Caco-2 (cell line): Measurements from ENCODE around the gene TSPAN5. TPM values are rescaled to one million over a fixed set of nuclear protein-coding genes. Genes with fewer than 3 reads are reported as not detected.

Experiments
- BruUV-seq: library from RNA; stranded (reverse); fragments of 400-500 nt; replicated peaks from 2 replicates; lab custom pipeline; 2021; lab: Mats Ljungman, UMichigan
- CTCF ChIA-PET: fragments of 300-600 bp; sonication (Branson Sonifier 250); formaldehyde crosslinking; loops from one replicate; lab custom pipeline; 2022; ENCODE audit warnings: antibody characterized with exemption; lab: Charles Lee
- POLR2A ChIA-PET: fragments of 300-600 bp; sonication (Branson Sonifier 250); formaldehyde crosslinking; loops from one replicate; lab custom pipeline; 2022; ENCODE audit warnings: antibody characterized with exemption; lab: Charles Lee
- DNase-seq, 2 experiments: peaks; one replicate each; pipeline versions ENCODE4 v3.0.0 to v3.0.0-alpha.2; 2020 to 2022
- H3K27me3 ChIP-seq: replicated peaks from 2 replicates; pipeline ENCODE4 v1.6.0; 2011; ENCODE audit warnings: low read length; ENCODE audit not compliant: control insufficient read depth, insufficient read depth
- H3K36me3 ChIP-seq: 2 replicates; pipeline ENCODE4 v1.5.1; 2011; ENCODE audit warnings: low read length; ENCODE audit not compliant: control insufficient read depth, insufficient read depth
- H3K4me1 ChIP-seq: fragments of 250-450 bp; sonication (Bioruptor Pico); 2 replicates; pipeline ENCODE4 v1.5.1; 2020; ENCODE audit warnings: mild to moderate bottlenecking
- H3K4me3 ChIP-seq: 2 replicates; pipeline ENCODE4 v1.5.1; 2011; ENCODE audit warnings: low read depth, mild to moderate bottlenecking, control low read depth, low read length
- H3K9me3 ChIP-seq: fragments of 250-450 bp; sonication (Bioruptor Pico); 2 replicates; pipeline ENCODE4 v1.5.1; 2020; ENCODE audit warnings: mild to moderate bottlenecking, moderate library complexity
- H3K27ac Mint-ChIP-seq: one replicate; pipeline ENCODE4 v1.8.0; 2022; ENCODE audit warnings: mixed read lengths; ENCODE audit not compliant: unreplicated experiment
- H3K27me3 Mint-ChIP-seq: one replicate; pipeline ENCODE4 v1.8.0; 2022; ENCODE audit warnings: mixed read lengths; ENCODE audit not compliant: insufficient read depth, unreplicated experiment
- H3K36me3 Mint-ChIP-seq: one replicate; pipeline ENCODE4 v1.8.0; 2022; ENCODE audit warnings: mild to moderate bottlenecking, mixed read lengths; ENCODE audit not compliant: insufficient read depth, unreplicated experiment
- H3K4me1 Mint-ChIP-seq: one replicate; pipeline ENCODE4 v1.8.0; 2022; ENCODE audit warnings: low read depth, mixed read lengths; ENCODE audit not compliant: unreplicated experiment
- H3K4me3 Mint-ChIP-seq: one replicate; pipeline ENCODE4 v1.8.0; 2022; ENCODE audit warnings: mild to moderate bottlenecking, moderate library complexity, mixed read lengths; ENCODE audit not compliant: unreplicated experiment
- H3K9me3 Mint-ChIP-seq: one replicate; pipeline ENCODE4 v1.8.0; 2022; ENCODE audit warnings: mixed read lengths; ENCODE audit not compliant: unreplicated experiment
- intact Hi-C: fragments of 100-400 bp; cut with micrococcal nuclease; formaldehyde crosslinking; loops from one replicate; pipeline ENCODE4 v1.10.0; 2022; ENCODE audit not compliant: unreplicated experiment
- total RNA-seq: library from RNA; stranded (reverse); gene quantifications from 2 replicates; pipeline ENCODE4 v1.2.3, GENCODE V29; 2022
- TF ChIP-seq, protein P1 (sequence below), 2 experiments: fragments of 200-600 bp in 1 of 2; IDR thresholded peaks; 1 replicate in 1 of 2; 2 replicates in 1 of 2; pipeline versions ENCODE4 v1.5.1 to v1.8.0; 2011 to 2022; ENCODE audit warnings: antibody characterized with exemption in 1 of 2, control low read depth in 1 of 2, inconsistent platforms in 1 of 2, low read depth in 1 of 2, low read length in 1 of 2, mild to moderate bottlenecking in 1 of 2, moderate library complexity in 1 of 2; ENCODE audit not compliant: insufficient read depth in 1 of 2, severe bottlenecking in 1 of 2, unreplicated experiment in 1 of 2

TSPAN5 gene
- total RNA-seq, 1 experiment from 2014 or later: 24.1 TPM

DNA sequence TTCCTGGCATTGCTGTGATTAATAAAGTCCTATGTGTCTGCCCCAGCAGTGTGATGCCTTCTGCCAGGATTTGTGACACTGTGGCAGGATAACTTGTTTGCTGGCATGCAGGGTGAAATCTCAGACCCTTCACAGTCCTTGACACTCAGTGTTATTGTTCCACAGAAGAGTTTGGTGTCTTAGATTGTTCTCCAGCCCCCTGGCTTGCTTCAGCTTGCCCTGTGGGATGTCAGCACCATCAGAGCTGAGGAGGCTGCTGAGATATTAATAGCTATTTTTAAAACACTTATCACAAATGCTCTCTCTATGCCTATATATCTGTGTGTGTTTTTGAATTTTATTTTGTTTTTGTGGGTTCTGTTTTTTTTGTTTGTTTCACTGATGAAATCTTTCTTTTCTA, 136.9 kb downstream of the TSPAN5 start:
- Histone ChIP-seq H3K36me3 (no peaks in the 10 kb centered on the region), H3K4me1 (0 out of 2 replicates have a peak, but pooled peaks cover 8% of the 10 kb centered on the region), H3K4me3 (no peak overlapping the region), H3K27me3 (no peaks in the 10 kb centered on the region), H3K9me3 (no peaks in the 10 kb centered on the region)
- Mint-ChIP-seq H3K4me1 (peaks cover 7% of the 10 kb centered on the region), H3K27me3 (no peaks in the 10 kb centered on the region), H3K9me3 (no peaks in the 10 kb centered on the region), H3K4me3 (no peak overlapping the region), H3K36me3 (no peaks in the 10 kb centered on the region), H3K27ac (no peak overlapping the region)
- ChIA-PET CTCF (no interaction called here), POLR2A (no interaction called here)
- DNase-seq: no peak
- BruUV-seq: no TSS peak
- TF ChIP-seq, protein P1, sequence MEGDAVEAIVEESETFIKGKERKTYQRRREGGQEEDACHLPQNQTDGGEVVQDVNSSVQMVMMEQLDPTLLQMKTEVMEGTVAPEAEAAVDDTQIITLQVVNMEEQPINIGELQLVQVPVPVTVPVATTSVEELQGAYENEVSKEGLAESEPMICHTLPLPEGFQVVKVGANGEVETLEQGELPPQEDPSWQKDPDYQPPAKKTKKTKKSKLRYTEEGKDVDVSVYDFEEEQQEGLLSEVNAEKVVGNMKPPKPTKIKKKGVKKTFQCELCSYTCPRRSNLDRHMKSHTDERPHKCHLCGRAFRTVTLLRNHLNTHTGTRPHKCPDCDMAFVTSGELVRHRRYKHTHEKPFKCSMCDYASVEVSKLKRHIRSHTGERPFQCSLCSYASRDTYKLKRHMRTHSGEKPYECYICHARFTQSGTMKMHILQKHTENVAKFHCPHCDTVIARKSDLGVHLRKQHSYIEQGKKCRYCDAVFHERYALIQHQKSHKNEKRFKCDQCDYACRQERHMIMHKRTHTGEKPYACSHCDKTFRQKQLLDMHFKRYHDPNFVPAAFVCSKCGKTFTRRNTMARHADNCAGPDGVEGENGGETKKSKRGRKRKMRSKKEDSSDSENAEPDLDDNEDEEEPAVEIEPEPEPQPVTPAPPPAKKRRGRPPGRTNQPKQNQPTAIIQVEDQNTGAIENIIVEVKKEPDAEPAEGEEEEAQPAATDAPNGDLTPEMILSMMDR (IDR thresholded peaks at IDR 0.05; ENCODE audit: insufficient read depth in 1 of 2, low read depth in 1 of 2, low read length in 1 of 2, severe bottlenecking in 1 of 2, unreplicated experiment in 1 of 2): no peak
- intact Hi-C loops: no loop called here

DNA sequence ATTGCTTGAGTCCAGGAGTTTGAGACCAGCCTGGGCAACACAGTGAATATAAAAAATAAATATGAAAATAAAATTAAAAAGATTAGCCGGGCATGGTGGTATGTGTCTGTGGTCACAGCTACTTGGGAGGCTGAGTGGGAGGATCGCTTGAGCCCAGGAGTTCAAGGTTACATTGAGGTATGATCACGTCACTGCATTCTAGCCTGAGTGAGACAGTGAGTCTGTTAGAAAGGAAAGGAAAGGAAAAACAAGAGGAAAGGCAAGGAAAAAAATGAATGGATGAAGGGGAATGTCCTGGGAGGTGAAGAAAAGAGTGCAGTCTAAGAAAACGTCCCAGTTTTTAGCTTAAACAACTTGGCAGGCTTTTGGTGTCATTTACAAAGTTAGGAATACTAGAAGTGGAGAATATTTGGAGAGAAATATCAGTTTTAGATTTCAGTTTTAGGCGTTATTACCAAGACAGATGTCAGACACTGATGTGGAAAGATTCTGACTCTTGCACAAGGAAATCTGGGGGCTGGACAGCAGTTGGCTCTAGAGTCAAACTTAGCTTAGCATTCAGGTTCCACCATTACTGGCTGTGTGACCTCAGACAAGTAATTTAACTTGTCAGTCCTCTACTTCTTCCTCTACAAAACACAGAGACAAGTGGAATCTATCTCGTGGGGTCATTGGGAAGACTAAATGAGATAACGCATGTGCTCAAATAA, 139.0 kb downstream of the TSPAN5 start:
- no peaks in the 10 kb centered on the region for H3K36me3 Mint-ChIP-seq
- no peaks in the 10 kb centered on the region for H3K9me3 Mint-ChIP-seq
- no peaks in the 10 kb centered on the region for H3K4me1 ChIP-seq
- no peak overlapping the region for H3K27ac Mint-ChIP-seq
- intact Hi-C loops: no loop called here
- no peaks in the 10 kb centered on the region for H3K27me3 ChIP-seq
- H3K4me1 Mint-ChIP-seq: peaks cover 26% of the 10 kb centered on the region
- H3K4me3 Mint-ChIP-seq: no peak overlapping the region
- ChIA-PET CTCF (no interaction called here), POLR2A (no interaction called here)
- H3K9me3 ChIP-seq: no peaks in the 10 kb centered on the region
- no peaks in the 10 kb centered on the region for H3K36me3 ChIP-seq
- H3K4me3 ChIP-seq: no peak overlapping the region
- TF ChIP-seq, protein P1 (IDR thresholded peaks at IDR 0.05; ENCODE audit: insufficient read depth in 1 of 2, low read depth in 1 of 2, low read length in 1 of 2, severe bottlenecking in 1 of 2, unreplicated experiment in 1 of 2): no peak
- DNase-seq: no peak
- no TSS peak for BruUV-seq
- no peaks in the 10 kb centered on the region for H3K27me3 Mint-ChIP-seq

DNA sequence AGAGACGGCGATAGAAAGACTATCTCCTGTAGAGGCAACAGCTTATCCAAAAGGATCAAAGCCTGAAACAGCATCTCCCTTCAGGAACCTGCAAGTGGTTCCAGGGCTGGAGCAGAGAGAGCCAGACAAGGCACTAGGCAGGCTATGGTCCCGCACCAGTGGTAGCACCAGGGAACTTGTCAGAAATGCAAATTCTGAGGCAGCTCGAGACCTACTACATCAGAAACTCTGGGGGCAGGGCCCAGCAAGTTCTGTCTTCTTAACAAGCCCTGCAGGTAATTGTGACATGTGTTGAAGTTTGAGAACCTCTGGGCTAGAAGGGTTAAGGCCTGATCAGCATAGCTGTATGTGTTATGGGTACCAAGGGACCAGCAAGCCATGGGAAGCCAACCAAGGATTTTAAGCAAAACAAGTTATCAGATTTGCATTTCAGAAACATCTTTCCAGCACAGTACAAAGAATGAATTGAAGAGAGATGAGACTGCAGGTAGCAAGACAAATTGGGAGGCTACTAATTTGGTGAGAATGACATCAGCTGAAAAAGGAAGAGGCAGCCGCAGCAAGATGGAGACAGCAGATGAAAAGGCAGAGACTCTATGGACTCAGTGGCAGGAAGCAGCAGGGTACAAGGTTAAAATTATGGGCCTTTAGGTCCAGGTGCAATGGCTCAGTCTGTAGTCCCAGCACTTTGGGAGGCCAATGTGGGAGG, 139.7 kb downstream of the TSPAN5 start:
- intact Hi-C loops: no loop called here
- BruUV-seq: no TSS peak
- no peaks in the 10 kb centered on the region for H3K4me1 ChIP-seq
- POLR2A ChIA-PET: no interaction called here
- no peaks in the 10 kb centered on the region for H3K9me3 ChIP-seq
- H3K9me3 Mint-ChIP-seq: no peaks in the 10 kb centered on the region
- H3K27me3 ChIP-seq: no peaks in the 10 kb centered on the region
- no peaks in the 10 kb centered on the region for H3K36me3 Mint-ChIP-seq
- no peak overlapping the region for H3K4me3 Mint-ChIP-seq
- H3K27me3 Mint-ChIP-seq: no peaks in the 10 kb centered on the region
- peaks cover 27% of the 10 kb centered on the region for H3K4me1 Mint-ChIP-seq
- no peaks in the 10 kb centered on the region for H3K36me3 ChIP-seq
- H3K27ac Mint-ChIP-seq: no peak overlapping the region
- DNase-seq: no peak
- H3K4me3 ChIP-seq: no peak overlapping the region
- TF ChIP-seq, protein P1 (IDR thresholded peaks at IDR 0.05; ENCODE audit: insufficient read depth in 1 of 2, low read depth in 1 of 2, low read length in 1 of 2, severe bottlenecking in 1 of 2, unreplicated experiment in 1 of 2): no peak
- CTCF ChIA-PET: no interaction called here
